Stimulated activated memory B cell treated with anti-CD40 and anti-IgM and Interleukin-4, amounts not matched to agents 10 μg/mL and 1 μg/mL and 100 μg/mL, for 72 hours (primary cell): Measurements from ENCODE around the gene RNF187.
"Not testable (repeated sequence)": the region's sequence is repeated elsewhere in the genome, so short reads cannot be mapped to it uniquely, and the experiment has no call there.

ENCODE experiments used
- ATAC-seq: fragments of 150-1000 bp; cut with Tn5 transposase; 2 replicates; pipeline ENCODE4 v1.10.0; 2021
- H3K27ac Mint-ChIP-seq: one replicate; pipeline ENCODE4 v1.8.0; 2022; ENCODE audit warnings: mild to moderate bottlenecking, mixed read lengths
- H3K27me3 Mint-ChIP-seq: one replicate; pipeline ENCODE4 v1.8.0; 2022; ENCODE audit warnings: mixed read lengths
- H3K36me3 Mint-ChIP-seq: one replicate; pipeline ENCODE4 v1.8.0; 2022; ENCODE audit warnings: mixed read lengths
- H3K4me1 Mint-ChIP-seq: one replicate; pipeline ENCODE4 v1.8.0; 2022; ENCODE audit warnings: mixed read lengths
- H3K4me3 Mint-ChIP-seq: one replicate; pipeline ENCODE4 v1.8.0; 2022; ENCODE audit warnings: mild to moderate bottlenecking, moderate library complexity, mixed read lengths
- H3K9me3 Mint-ChIP-seq: one replicate; pipeline ENCODE4 v1.8.0; 2022; ENCODE audit warnings: mixed read lengths

The RNF187 gene

DNA sequence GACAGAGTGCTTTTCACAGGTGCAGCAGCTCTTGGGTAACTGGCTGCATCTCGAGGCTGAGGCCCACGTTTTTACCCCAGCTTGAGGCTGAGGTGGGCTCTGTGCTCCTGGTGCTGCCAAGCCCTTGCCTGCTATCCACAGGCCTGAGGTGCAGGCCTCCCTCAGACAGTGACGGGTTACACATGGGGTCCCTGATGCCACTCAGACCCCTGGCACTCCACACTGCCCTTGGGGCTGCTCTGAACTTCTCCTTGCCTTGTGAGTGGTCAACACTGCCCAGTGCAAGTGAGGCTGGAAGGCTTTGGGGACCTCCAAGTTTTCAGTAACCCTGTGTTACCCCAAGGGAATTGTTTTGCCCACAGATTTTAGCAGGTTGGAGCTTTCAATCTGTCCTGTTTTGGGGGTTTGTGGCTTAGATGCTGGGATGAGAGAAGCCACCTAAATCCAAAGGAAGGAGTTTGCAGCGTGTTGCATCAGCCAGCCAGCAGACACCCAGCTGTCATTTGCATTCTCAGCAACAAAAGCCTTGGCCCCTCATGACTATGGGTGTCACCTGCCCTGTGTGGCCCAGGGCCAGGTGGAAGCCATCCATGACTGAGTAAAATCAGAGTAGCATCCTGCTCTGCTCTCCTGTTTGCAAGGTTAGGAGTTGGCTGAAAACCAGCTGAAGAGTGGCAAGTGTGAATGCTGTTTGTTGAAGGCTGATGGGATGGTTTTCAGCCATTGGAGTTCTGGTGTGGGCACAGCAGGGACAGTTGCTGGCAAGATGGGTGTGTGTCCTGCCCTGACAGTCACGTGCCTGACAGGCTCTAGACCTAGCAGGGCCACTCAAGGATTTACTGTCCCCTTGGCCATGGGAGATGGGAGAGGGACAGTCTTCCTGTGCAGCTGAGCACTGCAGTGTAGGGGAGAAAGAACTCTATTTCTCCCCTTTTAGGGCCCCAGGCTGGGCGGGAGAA lies 3.2 kb downstream of the RNF187 start:
- Mint-ChIP-seq H3K4me3 (peak overlapping the region; percentile 46), H3K9me3 (no peaks in the 10 kb centered on the region), H3K27me3 (no peaks in the 10 kb centered on the region), H3K4me1 (peaks cover 33% of the 10 kb centered on the region), H3K27ac (no peak overlapping the region), H3K36me3 (peaks cover 52% of the 10 kb centered on the region)
- no peak for ATAC-seq

DNA sequence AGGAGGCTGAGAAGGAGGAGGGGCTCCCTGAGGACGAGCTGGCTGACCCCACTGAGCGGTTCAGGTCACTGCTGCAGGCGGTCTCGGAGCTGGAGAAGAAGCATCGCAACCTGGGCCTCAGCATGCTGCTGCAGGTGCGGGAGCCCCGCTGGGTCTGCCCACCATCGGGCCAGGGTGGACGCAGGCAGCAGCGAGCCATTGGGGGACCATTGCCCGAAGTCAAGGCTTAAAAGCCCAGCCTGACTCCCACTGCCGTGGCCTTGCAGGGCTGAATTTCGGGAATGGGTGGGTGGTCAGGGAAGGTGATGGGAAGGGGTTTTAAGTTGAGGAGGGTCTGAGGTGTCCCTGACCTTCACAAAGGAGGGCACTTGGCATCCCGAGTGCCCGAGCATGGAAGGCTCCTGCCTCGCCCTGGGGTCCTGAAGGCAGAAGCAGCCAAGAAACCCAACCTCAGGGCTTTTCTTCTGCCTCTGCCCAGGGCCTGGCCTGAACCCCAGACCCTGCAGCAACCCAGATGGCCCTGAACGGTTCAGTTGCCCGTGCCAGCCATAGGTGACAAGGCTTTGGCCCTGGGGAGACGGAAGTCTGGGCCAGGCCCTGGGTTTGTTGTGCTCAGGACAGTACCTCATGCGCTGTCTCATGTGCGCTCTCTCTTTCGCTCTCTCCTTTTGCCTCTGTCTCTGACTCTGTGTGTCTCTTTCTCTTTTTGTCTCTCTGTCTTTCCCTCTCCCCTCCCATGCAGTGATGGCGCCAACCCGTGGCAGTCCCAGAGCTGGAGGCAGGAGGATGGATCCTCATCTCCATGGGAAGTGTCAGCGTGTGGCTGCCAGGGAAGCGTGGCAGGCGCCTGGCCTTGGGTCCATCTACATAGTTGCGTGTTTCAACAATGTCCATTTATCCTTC lies 6.2 kb downstream of the RNF187 start:
- Mint-ChIP-seq H3K36me3 (peaks cover 80% of the 10 kb centered on the region), H3K27me3 (no peaks in the 10 kb centered on the region), H3K4me3 (no peak overlapping the region), H3K27ac (no peak overlapping the region), H3K4me1 (peaks cover 26% of the 10 kb centered on the region), H3K9me3 (no peaks in the 10 kb centered on the region)
- no peak for ATAC-seq

DNA sequence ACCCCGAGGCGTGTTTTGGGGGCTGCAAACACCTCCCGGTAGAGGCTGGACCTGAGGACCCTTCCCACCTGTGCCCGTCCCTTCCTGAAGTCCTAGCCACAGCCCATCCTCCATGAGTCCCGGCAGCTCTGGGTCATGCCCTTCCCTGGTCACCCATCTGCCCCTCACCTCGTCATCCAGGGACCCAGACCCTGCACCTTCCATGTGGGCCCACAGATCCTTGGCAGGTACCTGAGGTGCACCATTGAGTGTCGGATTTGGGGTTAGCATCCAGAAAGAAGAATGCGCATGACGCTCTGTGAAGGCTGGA lies 6.8 kb downstream of the RNF187 start:
- H3K36me3 Mint-ChIP-seq, result peaks cover 80% of the 10 kb centered on the region
- no peak for ATAC-seq
- peaks cover 20% of the 10 kb centered on the region for H3K4me1 Mint-ChIP-seq
- H3K9me3 Mint-ChIP-seq, result no peaks in the 10 kb centered on the region
- no peak overlapping the region for H3K4me3 Mint-ChIP-seq
- H3K27ac Mint-ChIP-seq, result no peak overlapping the region
- H3K27me3 Mint-ChIP-seq, result no peaks in the 10 kb centered on the region

GRCh38 chr1:228494391-228494790 lies 7.2 kb downstream of the RNF187 start:
- ATAC-seq, result no peak
- H3K36me3 Mint-ChIP-seq, result peaks cover 80% of the 10 kb centered on the region
- no peak overlapping the region for H3K27ac Mint-ChIP-seq
- no peak overlapping the region for H3K4me3 Mint-ChIP-seq
- no peaks in the 10 kb centered on the region for H3K9me3 Mint-ChIP-seq
- no peaks in the 10 kb centered on the region for H3K27me3 Mint-ChIP-seq
- H3K4me1 Mint-ChIP-seq, result peaks cover 16% of the 10 kb centered on the region

DNA sequence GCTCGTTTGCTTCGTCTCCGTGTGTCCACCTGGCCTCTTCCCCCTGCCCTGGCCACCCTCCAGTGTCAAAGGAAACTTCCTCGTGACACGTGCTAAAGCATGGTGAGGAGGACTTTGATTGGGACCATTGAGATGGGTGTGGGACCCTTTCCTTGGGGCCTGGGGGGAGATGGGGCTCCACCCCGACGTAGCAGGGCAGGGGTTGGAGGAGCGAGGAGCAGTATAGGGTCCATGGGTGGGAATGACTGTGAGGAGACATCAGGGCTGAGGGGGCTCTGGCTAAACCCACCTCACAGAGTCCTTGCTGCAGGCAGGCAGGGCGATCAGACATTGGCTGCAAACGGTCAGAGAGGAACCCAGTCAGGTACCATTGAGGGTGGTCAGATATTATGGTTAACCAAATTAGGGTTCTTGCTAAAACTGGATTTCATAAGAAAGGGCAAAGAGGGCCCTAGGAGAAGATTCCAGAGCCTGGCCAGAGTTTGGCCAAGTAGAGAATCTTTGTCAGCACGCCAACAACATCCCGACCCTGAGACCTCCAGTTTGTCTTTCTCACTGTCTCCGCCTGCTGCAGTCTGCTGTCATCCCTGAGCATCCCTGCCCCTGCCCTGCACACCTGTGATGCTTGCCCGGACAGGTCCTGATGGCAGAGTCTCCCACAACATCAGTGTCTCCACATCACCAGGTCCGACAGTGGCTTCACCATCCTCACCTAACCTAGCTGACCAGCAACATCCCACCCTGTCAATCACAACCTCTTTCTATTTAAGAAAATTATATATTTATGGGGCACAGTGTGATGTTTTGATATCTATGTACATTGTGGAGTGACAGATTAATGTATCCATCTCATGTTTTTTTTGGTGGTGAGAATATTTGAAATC lies 8.0 kb downstream of the RNF187 start:
- H3K4me1 Mint-ChIP-seq, result peaks cover 11% of the 10 kb centered on the region
- H3K27ac Mint-ChIP-seq, result no peak overlapping the region
- H3K4me3 Mint-ChIP-seq, result no peak overlapping the region
- H3K9me3 Mint-ChIP-seq, result no peaks in the 10 kb centered on the region
- no peaks in the 10 kb centered on the region for H3K27me3 Mint-ChIP-seq
- no peak for ATAC-seq
- H3K36me3 Mint-ChIP-seq, result peaks cover 72% of the 10 kb centered on the region

DNA sequence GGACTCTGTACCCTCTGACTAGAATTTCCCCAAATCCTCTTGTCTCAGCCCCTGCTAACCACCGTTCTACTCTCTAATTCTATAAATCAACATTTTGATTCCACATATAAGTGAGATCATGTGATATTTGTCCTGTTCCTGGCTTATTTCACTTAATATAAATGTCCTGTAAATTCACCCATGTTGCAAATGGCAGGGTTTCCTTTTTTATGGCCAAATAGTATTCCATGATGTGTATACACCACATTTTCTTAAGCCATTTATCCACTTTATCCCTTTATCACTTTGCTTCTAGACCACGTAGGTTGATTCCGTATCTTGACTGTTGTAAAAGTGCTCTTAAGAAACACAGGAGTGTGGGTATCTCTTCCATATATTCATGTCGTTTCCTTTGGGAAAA lies 8.9 kb downstream of the RNF187 start:
- H3K9me3 Mint-ChIP-seq, result no peaks in the 10 kb centered on the region
- no peak overlapping the region for H3K4me3 Mint-ChIP-seq
- no peaks in the 10 kb centered on the region for H3K27me3 Mint-ChIP-seq
- peaks cover 12% of the 10 kb centered on the region for H3K4me1 Mint-ChIP-seq
- no peak for ATAC-seq
- H3K27ac Mint-ChIP-seq, result no peak overlapping the region
- peaks cover 64% of the 10 kb centered on the region for H3K36me3 Mint-ChIP-seq

- Mint-ChIP-seq H3K27ac (no peak overlapping the region), H3K4me1 (peaks cover 16% of the 10 kb centered on the region), H3K36me3 (peaks cover 61% of the 10 kb centered on the region), H3K4me3 (no peak overlapping the region), H3K27me3 (no peaks in the 10 kb centered on the region), H3K9me3 (no peaks in the 10 kb centered on the region)
- ATAC-seq, result no peak
Measured at GRCh38 chr1:228496494-228496893, 9.3 kb downstream of the RNF187 start.

DNA sequence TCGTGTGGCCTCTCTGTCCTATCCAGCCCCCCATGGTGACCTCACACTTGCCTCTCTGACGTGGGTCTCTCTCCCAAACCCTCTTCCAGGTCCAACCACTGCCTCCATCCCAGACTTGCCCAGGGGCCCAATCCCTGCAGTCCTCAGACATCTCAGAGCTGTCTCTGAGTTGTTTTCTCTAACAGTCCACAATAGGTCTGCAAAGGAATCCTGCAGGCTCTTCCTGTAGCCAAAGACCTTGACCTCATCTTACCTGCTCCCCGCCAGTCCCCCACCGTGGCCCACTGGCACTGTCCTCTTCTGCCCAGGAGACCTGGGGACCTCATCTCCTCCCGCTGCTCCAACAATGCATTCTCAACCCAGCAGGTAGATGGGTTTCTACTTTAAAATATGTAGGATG lies 10.0 kb downstream of the RNF187 start:
- Mint-ChIP-seq H3K27ac (no peak overlapping the region), H3K4me1 (peaks cover 18% of the 10 kb centered on the region), H3K36me3 (peaks cover 54% of the 10 kb centered on the region), H3K9me3 (no peaks in the 10 kb centered on the region), H3K27me3 (no peaks in the 10 kb centered on the region), H3K4me3 (no peak overlapping the region)
- ATAC-seq, result no peak

GRCh38 chr1:228497817-228498216 lies 10.6 kb downstream of the RNF187 start:
- Mint-ChIP-seq H3K4me1 (peaks cover 18% of the 10 kb centered on the region), H3K4me3 (no peak overlapping the region), H3K27me3 (no peaks in the 10 kb centered on the region), H3K36me3 (peaks cover 51% of the 10 kb centered on the region), H3K27ac (no peak overlapping the region), H3K9me3 (no peaks in the 10 kb centered on the region)
- ATAC-seq, result no peak

GRCh38 chr1:228500143-228500734 lies 13.1 kb downstream of the RNF187 start:
- H3K27me3 Mint-ChIP-seq, result no peaks in the 10 kb centered on the region
- peak overlapping the region; percentile 61 for H3K4me3 Mint-ChIP-seq
- peaks cover 29% of the 10 kb centered on the region for H3K36me3 Mint-ChIP-seq
- peaks cover 18% of the 10 kb centered on the region for H3K4me1 Mint-ChIP-seq
- H3K27ac Mint-ChIP-seq, result peak overlapping the region; percentile 62
- no peaks in the 10 kb centered on the region for H3K9me3 Mint-ChIP-seq
- peak; percentile 65 for ATAC-seq

- ATAC-seq, result peak; percentile 97
- Mint-ChIP-seq H3K27me3 (no peaks in the 10 kb centered on the region), H3K27ac (peak overlapping the region; percentile 62), H3K36me3 (peaks cover 19% of the 10 kb centered on the region), H3K4me1 (peaks cover 18% of the 10 kb centered on the region), H3K4me3 (peak overlapping the region; percentile 61), H3K9me3 (no peaks in the 10 kb centered on the region)
Measured at GRCh38 chr1:228500901-228501871, 14.0 kb downstream of the RNF187 start.

GRCh38 chr1:228502522-228502921 lies 15.3 kb downstream of the RNF187 start:
- Mint-ChIP-seq H3K9me3 (no peaks in the 10 kb centered on the region), H3K36me3 (peaks cover 7% of the 10 kb centered on the region), H3K27me3 (no peaks in the 10 kb centered on the region), H3K4me1 (peaks cover 18% of the 10 kb centered on the region), H3K4me3 (no peak overlapping the region), H3K27ac (no peak overlapping the region)
- no peak for ATAC-seq

- H3K4me1 Mint-ChIP-seq, ATAC-seq, H3K4me3 Mint-ChIP-seq, H3K36me3 Mint-ChIP-seq, H3K9me3 Mint-ChIP-seq, H3K27ac Mint-ChIP-seq, H3K27me3 Mint-ChIP-seq: not testable (repeated sequence)
Measured at GRCh38 chr1:228505944-228506343, 18.8 kb downstream of the RNF187 start.
